HG03039 (cell line): ENCODE results near the gene C14orf132.

Experiments used
- ATAC-seq: cut with Tn5 transposase; IDR thresholded peaks from one replicate; pipeline ENCODE4 v1.9.1; 2021; ENCODE audit warnings: mild to moderate bottlenecking, moderate library complexity; ENCODE audit not compliant: unreplicated experiment

C14orf132 gene

DNA sequence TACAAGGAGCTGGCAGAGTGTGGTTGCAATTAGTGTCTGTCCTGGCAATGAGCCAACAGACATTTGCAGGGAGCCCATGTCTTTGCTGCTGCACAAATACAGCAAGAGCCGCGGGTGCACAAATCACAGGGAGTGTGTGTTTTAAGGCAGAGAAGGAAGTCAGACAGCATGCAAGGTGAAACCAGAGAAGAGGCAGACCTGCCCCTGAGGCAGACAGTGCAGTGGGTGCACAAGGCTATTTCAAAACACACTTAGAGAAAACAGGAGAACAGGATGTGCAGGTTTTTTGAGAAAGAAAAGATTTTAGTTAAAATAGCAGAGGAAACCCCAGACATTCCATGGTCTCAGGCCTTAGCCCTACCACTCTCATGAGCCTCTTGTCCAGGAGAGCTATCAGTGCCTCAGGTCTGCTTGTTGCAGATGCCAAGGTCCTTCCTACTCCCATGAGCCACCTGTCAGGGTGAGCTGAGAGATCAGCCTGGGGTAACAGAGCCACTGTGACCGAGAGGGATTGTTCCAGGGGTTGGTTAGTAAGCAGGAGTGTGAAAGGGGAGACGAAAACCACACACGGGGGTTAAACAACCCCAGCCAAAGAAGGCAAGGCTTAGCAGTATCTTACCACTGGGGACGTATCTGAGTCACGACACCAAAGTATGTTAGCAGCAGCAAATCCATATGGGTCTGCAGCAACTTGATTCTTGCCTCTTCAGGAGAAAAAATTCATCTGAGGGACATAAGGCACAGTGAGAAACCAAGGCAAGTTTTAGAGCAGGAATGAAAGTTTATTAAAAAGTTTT lies 78.1 kb downstream of the C14orf132 start:
- ATAC-seq: no peak

DNA sequence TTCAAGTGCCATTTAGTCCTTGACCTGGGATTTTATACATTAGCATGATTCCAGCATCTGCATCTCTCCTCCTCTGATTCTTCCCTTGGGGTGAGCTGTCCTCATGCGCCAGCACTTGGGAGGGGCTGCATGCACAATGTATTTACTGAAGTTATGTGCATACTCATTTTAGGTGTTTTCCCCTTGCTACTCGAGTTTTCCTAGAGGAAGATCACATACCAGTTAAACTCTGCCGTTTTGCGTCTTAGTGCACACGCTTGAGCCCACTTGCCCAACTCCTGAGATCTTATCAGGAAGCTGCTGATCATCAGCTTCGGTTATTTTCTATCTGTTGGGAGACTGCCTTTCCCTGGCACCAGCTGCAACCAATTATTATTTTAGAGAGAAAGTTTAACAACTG lies 78.8 kb downstream of the C14orf132 start:
- no peak for ATAC-seq

DNA sequence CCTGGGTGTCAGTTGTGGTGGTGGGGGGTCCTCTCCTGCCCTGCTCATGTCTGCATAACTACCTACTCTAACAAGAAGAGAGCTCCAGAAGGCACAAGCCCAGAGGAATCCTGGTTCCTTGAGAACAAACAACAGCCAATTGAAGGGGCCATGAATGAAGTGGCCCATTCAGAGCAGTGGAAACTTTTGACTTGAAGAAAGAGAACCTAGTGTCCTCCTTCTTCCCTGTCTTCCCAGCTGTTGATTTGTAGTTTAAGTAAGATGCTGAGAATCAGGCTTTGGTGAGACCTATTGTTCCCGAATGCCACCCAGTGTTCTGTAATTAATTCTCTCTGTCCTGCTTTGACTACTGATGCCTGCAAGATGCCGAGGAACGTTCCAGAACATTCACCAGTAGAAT lies 79.2 kb downstream of the C14orf132 start:
- no peak for ATAC-seq

DNA sequence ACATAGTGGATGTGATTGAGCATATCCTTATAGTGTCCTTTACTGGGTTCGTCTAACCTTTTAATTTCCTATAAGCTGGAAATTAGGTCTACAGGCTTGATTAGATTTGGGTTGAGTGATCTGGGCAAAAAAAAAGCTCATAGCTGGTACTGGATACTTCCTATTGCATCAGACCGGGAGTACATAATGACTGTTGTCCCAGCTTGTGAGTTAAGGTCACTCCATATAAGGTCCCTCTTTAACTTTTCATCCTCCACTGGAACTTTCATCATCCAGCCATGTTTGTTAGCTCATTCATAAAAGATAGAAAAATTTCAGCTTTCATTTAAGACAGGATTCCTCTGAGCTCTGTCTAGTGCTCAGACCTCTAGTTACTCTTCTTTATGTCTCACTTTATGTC lies 80.8 kb downstream of the C14orf132 start:
- ATAC-seq: no peak

DNA sequence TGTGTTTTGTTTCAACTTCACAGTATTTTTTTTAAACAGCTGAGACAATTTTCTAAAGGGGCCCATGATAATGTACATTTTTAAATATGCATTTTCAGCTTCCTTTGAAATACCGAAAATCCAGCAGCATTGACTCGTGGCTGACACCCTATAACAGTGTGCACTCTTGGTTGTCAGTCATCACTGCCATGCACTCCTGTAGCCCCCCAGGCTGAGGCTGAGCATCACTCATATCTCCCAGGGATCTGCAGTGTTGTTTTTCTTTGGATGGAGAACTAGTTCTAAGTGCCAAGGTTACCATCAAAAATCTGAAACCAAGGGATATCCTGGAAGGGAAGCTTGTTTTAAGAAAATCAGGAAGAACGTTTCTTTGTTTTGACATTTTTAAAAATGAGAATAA lies 81.2 kb downstream of the C14orf132 start:
- no peak for ATAC-seq

DNA sequence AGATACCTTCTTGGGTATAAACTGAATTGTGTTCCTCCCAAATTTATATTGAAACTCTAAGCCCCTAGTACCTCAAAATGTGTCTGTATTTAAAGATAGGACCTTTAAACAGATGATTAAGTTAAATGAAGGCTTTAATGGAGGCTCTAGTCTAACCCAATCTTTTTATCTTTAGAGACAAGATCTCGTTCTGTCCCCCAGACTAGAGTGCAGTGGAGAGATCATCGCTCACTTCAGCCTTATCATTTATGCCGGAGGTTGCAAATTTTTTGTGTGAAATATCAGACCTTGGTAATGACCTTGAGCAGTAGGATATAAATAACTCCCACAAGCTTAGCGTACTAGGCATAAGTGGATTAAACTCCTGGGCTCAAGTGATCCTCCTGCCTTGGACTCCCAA lies 81.8 kb downstream of the C14orf132 start:
- no peak for ATAC-seq

DNA sequence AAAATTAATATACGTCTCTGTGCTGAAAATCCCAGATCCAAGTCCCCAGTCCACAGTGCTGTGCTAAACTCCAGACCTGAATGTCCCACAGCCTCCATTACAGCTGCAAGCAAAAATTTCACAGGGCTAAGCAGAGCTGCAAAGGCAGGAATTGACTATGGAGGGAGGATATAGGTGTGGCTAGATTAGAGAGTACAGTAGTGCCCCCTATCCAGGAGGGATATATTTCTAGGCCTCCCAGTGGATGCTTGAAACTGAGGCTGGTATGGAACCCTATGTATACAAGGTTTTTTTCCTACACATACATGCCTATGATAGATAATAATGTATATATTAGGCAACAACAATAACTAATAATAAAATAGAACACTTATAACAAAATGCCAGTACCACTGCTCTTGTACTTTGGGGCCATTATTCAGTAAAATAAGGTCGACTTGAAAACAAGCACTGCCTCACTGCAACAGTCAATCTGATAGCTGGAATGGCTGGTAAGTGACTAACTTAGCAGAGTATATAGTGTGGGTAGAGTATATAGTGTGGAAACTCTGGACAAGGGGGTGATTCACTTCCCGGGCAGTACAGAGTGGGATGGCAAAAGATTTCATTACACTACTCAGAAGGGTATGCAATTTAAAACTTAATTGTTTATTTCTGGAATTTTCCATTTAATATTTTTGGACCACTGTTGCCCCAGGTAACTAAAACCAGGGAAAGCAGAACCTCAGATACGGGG lies 82.7 kb downstream of the C14orf132 start:
- ATAC-seq: no peak

DNA sequence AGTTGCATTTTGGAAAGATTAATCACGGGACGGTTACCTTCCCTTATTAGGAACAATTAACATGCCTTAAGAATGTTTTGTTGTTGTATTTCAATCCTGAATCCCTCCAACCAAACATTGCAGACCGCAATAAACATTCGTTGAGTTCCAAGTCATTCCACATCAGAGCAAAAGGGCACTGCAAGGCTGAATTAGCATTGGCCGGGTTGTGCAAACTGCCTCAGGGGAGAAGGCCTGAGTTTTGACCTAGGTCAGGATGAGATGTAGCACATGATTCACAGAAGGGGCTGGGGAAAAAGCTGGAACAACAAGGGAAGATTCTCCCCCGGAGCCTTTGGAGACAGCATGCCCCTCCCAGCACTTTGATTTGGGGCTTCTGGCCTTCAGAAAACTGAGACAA lies 83.3 kb downstream of the C14orf132 start:
- ATAC-seq: no peak

DNA sequence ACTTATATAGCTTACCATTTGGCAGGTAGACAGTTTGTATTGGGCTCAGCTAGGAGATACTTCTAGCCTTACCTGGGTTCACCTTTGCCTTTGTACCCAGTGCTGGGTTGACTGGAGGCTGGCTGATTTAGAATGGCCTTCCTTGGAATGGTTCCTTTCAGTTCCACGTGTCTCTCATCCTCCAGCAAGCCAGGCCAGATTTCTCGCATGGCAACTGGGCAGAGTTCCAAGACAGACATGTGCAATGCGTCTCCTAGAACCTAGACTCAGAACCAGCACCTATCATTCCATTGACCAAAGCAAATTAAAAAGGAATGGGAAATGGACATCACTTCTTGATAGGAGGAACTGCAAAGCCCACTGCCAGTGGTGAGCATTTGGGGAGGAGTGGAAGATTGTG lies 86.4 kb downstream of the C14orf132 start:
- no peak for ATAC-seq

DNA sequence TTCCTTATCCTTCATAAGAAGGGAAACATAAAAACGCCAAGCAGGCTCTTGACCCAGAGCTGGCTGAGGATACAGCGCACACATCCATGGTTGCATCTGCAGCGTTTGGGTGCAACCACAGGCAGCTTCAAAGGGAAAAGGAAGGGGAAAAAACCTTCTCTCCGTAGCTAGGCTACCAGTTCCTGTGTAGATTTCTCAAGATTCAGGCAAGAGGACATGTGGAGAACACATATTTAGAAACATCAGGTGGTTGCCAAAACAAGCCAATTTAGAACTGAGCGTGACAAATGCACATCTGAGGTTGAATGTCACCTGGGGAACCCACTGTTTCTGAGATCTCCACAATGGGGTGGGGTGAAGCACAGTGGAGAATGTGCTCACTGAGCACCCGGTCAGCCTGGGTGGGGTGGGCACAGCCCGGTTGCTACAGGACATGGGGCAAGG lies 87.2 kb downstream of the C14orf132 start:
- ATAC-seq: no peak

DNA sequence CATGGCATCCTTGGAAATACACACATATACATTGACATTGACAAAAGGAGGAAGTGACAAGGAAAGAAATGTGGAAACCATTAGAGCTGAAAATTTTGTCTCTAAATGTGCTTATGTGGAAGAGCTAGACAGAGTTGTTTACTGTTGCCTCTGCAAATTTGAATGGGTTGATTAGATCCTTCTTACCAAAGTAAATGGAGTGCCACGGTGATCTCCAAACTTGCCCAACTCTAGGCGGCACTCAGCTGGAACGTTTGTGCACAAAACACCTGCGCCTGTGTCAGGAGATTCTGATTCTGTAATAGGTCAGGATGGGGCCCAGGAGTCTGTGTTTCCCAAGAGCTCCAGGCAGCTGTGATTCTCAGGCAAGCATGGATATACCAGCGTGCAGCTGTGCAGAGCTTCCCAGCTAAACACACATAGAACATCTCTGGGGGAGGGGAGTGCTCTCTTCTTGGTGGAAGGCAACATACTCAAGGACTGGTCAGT lies 87.7 kb downstream of the C14orf132 start:
- no peak for ATAC-seq

DNA sequence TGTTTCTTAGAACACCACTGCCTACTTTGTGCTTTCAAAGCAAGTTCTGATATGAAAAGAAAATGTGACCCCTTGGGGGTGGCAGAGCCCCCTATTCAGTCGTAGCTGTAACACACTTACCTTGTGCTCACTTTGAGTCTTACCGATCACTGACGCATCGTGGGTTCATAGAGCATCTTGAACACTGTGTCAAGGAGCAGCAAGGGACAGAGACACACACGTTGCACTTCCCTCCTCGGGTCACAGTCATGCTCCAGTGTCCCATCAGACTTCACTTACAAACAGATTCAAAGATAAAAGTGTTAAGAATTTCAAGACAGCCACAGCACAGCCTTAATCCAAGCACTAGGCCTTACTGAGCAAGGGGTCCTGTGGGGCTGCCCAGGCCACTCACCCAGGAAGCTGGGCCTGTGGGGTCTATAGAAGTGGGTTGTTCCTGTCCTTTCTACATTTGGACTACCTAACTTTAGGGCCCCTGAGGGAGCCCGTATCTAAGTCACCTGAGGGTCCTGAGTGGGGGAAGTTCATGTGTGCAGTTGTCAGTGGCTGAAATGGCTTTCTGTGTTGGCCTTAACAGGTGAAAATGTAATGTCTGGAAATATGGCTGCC lies 90.1 kb downstream of the C14orf132 start:
- no peak for ATAC-seq

DNA sequence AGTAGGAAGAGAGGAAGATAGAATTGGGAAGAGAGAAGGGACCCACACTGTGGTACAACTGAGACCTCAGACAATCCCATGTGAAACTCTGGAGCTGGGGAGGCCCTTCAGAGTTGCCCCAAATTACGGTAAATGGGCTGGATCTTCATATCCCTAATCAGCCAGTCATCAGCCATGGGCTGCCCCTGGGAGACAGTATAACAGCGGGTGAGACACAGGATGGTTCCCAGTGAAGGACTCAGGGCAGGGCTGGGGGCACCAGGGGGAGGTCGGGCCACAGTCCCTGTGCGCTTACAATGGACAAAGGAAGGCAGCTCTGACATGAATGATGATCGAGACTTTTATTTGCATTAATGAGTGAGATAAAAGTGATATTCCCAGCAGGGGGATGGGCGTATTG lies 91.2 kb downstream of the C14orf132 start:
- no peak for ATAC-seq

DNA sequence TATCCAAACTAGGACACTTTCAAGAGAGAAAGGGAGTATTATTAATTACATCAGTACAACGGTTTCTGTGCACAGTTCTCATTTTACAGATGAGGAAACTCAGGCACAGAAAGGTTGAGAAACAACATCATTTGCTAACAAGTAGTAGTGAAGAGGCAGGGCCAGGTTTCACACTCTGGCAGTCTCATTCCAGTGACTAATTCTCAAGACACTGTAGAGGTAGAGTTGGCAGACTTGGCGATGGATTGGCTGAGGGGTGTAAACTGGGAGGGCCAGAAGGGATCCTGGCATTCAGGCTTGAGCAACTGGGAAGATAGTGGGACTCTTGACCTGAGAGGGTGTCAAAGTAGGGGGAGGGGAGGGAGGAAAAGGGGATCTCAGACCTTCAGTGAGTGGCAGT lies 91.7 kb downstream of the C14orf132 start:
- ATAC-seq: no peak

DNA sequence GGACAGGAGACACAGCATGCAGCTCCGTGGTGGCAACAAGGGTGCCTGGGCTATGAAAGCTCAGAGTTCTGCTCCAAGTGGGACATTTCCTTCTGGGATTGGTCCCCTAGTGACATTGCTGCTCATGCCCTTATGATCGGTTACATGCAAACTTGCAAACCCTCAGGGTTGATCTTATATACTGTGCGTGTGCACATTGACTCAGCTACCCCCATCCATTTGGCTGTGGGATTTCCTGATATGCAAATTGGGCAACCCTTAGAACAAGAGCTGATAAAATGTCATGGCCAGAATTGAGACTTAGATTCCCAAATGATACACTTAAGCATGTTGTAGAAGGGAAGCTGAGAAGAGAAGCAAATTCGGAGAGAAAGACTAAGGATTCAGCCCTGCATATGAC lies 92.7 kb downstream of the C14orf132 start:
- ATAC-seq: no peak

DNA sequence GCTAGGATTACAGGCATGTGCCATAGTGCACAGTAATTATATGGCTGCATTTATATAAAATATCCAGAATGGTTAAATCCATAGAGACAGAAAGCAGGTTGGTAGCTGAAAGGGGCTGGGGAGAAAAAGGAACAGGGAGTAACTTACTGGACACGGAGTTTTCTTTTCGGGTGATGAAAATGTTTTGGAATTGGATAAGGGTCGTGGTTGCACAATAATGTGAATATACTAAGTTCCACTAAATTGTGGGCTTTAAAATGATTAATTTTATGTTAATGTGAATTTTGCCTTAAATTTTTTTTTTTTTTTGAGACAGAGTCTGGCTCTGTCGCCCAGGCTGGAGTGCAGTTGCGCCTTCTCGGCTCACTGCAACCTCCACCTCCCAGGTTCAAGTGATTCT lies 95.3 kb downstream of the C14orf132 start:
- ATAC-seq: no peak

DNA sequence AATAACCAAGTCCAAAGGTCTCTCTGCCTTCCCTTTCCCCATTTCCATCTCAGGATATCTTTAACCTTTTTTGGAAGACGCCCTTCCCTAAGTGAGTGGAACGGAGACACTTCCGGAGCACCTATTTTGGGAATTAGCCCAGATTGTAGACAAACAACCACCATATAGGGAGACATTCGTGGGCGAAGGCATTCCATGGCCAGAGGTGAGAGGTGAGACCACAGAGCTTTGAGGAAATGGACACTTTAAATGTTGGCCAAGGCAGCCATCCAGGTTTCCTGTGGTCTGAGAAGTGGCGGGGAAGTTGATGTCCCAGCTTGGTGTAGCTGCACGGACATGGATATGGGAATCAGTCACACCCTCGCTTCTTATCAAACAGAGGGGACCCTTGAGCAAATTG lies 96.1 kb downstream of the C14orf132 start:
- ATAC-seq: no peak

DNA sequence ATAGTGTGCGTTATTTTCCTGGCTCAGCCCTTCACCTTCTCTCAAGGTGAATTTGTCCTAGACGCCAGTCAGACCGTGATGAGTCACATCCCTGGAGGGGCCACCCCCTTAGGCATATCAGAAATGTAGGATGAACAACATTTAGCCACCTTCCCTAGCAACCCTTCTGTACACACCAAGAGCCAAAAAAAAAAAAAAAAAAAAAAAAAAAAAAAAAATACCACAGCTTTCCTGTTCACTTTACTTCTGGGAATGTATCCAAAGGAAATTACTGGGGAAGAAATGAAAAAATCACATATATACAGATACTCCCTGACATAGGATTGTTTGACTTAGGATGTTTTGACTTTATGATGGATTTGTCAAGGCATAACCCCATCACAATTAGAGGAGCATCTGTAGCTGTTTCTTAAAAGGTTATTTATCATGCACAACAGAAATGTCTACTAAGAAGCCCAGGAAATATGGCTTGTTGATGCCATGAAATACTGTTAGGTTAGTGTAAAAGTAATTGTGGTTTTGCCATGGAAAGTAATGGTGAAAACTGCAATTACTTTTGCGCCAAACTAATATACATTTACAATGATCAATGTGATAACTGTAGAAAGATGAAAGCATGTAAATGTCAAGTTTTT lies 97.3 kb downstream of the C14orf132 start:
- ATAC-seq: no peak

DNA sequence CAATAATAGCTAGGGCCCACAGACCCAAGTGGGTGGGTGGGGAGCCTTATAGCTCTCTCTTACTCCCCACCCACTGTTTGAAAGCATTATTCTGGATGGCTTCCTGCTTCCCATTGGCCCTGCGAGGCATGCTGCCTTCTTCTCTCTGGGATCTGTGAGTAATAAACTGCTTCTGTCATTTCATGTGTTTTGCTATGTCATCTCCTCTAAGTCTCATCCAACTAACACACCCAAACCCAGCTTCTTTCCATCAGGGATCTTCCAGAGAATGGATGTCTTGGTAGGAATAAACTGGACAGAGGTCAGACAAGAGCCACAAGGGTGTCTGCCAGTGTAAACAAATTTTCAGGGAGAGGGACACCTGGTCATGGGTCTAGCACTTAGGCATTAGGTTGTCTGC lies 99.1 kb downstream of the C14orf132 start:
- no peak for ATAC-seq

DNA sequence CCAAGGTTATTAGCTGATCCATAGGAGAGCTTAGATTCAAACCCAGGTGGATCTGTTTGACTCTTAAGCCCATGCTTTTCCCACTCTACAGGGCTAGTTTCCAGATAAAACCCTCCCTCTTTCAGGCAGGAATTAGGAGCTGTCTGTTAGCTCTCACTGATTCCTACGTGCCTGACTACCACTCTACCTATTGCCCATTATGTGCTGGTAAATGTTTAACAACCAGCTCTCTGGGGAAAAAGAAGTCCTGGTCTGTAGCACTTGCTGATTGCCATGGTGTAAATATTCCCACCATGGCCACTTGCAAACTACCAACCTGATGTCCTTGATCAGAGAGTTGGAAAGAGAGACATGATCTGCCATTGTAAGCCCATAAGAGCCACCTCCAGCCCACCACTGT lies 100.0 kb downstream of the C14orf132 start:
- no peak for ATAC-seq

DNA sequence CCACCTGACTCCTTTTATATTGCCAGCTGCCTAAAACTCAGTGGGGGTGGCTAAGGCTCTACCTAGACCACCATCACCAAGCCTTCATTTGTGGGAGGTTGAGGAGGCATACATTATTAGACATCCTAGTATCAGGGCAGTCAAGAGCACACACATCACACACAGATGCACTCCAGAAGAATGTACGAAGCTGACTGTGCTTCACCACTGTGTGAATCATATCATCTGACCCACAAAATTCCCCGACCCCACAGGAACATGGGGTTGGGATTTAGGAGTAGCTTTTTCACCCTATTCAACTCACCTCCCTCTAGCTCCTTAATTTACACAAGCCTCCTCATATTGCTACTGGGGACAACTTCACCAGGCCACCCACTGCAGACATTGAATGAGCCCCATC lies 100.7 kb downstream of the C14orf132 start:
- no peak for ATAC-seq
